Activated T-cell treated with anti-CD3 and anti-CD28 coated beads, Interleukin-2, amount 50 U/mL, for 1 hour (primary cell): Measurements from ENCODE around the gene MDP1.
"Not testable (repeated sequence)": the region's sequence is repeated elsewhere in the genome, so short reads cannot be mapped to it uniquely, and the experiment has no call there.

Experiments
- DNase-seq: peaks from one replicate; pipeline ENCODE4 v3.0.0-alpha.2; 2020

MDP1 gene

GRCh38 chr14:24250354-24250753, 34.5 kb upstream of the MDP1 start:
- DNase-seq: no peak

- DNase-seq: no peak
Observed at GRCh38 chr14:24249230-24250021, 33.6 kb upstream of the MDP1 start.

- no peak for DNase-seq
Observed at GRCh38 chr14:24247422-24247821, 31.6 kb upstream of the MDP1 start.

DNA sequence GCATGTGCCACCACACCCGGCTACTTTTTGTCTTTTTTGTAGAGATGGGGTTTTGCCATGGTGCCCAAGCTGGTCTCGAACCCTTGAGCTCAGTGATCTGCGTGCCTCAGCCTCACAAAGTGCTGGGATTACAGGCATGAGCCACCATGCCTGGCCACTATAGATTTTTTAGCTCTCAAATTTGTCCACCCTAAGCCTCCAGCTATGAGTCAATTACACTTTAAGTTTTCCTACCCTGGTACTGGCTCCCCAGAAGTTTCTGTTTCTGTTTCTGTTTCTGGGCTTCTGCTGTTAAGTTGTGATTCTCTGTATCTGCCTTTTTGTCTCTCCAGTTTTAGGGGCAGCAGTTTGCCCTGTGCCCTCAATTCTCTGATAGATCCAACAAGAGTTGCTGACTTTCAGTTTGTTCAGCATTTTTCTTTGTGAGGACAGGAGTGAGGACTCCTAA, 30.9 kb upstream of the MDP1 start:
- DNase-seq: no peak

GRCh38 chr14:24245350-24245749, 29.5 kb upstream of the MDP1 start:
- not testable (repeated sequence) for DNase-seq

DNA sequence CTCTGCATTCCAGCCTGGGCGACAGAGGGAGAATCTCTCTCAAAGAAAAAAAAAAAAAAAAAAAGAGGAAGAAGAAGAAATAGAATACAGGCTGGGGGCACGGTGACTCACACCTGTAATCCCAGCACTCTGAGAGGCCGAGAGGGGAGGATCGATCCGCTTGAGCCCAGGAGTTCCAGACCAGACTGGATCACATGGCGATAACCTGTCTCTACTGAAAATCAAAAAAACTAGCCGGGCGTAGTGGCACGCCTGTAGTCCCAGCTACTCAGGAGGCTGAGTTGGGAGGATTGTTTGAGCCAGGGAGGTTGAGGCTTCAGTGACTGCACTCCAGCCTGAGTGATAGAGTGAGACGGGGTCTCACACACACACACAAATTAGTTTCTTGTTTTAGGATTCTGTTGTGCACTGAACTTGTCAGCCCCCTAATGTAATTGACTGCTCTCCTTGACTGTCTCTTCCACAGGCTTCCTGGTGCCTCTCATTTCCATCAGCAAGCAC, 27.5 kb upstream of the MDP1 start:
- no peak for DNase-seq

- DNase-seq: peak; percentile 96
Observed at GRCh38 chr14:24241829-24242443, 26.1 kb upstream of the MDP1 start.

DNA sequence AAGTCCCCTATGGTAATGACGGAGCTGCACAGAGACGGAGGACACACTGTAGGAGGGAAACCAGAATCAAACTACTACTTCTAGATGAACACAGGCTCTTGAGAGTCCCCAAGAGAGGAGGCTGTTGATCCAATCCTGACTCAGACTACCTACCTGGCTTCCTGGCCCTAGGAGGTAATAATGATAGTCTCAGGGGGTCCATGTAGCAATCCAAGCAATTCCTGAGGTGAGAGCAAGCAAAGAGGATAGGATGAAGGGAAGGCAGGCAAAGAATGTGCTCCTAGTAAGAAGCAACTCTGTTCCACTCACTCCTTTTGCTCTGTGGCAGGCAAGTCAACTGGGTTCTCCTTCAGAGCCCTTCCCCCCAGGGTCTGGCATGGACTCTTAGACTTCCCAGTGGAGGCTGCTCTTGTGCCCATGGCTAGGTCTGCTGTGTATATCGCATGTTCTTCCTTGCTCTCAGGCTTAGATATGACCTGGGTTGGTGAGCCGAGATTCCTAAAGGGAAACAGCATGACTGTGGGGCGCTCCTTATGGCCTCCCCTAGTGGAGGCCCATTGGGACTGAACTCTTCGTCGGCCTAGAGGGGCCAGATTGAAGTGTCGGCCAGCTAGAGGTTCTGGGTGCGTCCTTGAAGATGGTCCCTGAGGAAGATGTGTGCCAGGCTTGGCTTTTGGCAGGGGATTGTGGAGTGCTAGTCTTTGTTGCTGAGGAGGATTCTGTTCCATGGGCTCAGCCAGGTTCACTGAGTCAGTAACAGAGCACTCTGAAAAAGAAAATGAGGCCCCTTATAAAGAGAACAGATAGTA, 24.4 kb upstream of the MDP1 start:
- no peak for DNase-seq

GRCh38 chr14:24238527-24239037, 22.7 kb upstream of the MDP1 start:
- DNase-seq: no peak

DNA sequence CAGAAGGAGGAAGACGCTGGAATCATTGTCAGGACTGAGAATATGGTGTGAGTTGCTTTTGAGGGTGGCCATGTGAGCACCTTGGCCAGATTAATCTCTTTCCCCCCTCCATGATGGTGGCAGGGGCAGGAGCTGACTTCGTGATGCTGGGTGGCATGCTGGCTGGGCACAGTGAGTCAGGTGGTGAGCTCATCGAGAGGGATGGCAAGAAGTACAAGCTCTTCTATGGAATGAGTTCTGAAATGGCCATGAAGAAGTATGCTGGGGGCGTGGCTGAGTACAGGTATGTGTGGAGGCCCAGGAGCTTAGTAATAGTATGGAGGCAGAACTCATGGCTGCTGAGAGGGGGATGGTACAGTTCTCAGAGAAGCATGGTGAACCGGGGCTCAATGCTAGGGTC, 22.3 kb upstream of the MDP1 start:
- no peak for DNase-seq

- DNase-seq: no peak
Observed at GRCh38 chr14:24237463-24237955, 21.6 kb upstream of the MDP1 start.

GRCh38 chr14:24236689-24237462, 21.0 kb upstream of the MDP1 start:
- DNase-seq: no peak

DNA sequence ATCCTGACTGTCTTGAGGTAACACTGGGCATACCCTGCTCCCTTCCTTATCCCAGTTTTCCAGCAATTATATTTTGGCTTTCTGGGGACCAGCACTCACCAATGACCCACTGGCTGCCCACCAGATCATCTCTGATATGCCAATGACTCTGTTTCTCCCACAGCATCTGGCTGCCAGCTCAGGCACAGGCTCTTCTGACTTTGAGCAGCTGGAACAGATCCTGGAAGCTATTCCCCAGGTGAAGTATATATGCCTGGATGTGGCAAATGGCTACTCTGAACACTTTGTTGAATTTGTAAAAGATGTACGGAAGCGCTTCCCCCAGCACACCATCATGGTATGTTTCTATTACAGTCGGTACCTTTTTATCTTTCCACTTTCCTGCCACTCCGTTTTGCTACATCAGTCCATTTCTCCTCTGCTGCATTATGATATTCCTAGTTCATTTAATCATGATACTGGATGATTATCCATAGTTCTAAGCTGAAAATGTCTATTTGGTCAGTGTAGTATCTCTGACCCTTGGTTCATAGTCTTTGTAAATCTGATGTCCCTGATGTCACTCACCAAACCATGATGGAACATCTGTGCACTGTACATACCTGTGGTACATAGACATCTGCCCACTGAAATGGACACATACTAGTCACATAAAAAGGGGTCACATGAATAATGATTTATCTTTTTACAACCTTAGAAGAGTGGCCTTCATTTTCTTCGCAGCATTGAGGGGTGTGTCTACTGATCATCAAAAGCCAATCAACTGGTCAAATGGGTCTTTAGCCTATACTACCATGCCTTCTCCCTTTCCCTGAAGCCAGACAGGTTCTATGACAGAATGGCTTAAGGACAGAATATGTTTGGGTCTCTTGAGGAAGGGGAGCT, 20.2 kb upstream of the MDP1 start:
- DNase-seq: no peak

- DNase-seq: no peak
Observed at GRCh38 chr14:24234095-24235005, 18.5 kb upstream of the MDP1 start.

- no peak for DNase-seq
Observed at GRCh38 chr14:24233538-24233866, 17.6 kb upstream of the MDP1 start.

GRCh38 chr14:24232645-24233537, 17.0 kb upstream of the MDP1 start, which contains the start of gene GMPR2:
Gene GMPR2, plus strand, starts transcription at chr14:24232929. Its CDS starts 325 bp downstream, at chr14:24233254.
- DNase-seq: no peak

DNA sequence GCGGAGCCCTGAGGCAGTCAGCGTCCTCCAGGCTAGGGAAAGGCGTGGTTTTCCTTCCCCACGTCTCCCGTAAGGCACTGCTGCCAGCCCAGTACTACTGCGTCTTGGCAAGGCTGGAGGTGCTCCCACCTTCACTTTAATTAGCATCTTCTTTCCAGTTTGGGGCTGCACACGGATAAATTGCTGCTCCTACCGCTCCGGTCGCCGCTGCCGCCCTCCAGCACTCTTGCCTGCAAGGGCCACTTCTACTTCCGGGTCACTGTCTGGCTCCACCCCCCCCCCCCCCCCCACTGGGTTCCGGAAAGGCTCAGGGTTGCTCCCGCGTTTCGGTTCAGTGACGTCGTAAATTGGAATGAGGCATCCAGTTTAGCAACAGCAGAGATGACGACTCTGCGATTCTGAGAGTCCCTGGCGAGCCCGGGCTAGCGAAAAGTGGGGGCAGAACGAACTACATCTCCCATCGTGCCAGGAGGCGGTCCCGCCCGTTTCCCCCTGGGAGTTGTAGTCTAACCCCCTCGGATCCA, 16.3 kb upstream of the MDP1 start, which contains the start of gene NEDD8:
NEDD8 (minus strand) TSS at position 247 of the 524 bp plus-strand sequence; CDS start at position 147, 100 bp downstream.
- peak; percentile 88 for DNase-seq
